HG03025 (cell line): ENCODE data around the gene CEP57.

Experiments used
- ATAC-seq: cut with Tn5 transposase; IDR thresholded peaks from one replicate; pipeline ENCODE4 v1.9.1; 2021; ENCODE audit warnings: mild to moderate bottlenecking, moderate library complexity; ENCODE audit not compliant: unreplicated experiment, low FRiP score

CEP57 gene

GRCh38 chr11:95790123-95790932, at the start of gene CEP57:
Gene CEP57 (plus strand): TSS chr11:95790498. CDS start chr11:95790699, 201 bp downstream.
- ATAC-seq, result peak; percentile 71

- no peak for ATAC-seq
These were observed 40.2 kb upstream of the CEP57 start for GRCh38 chr11:95750101-95750500.

- ATAC-seq, result no peak
These were observed 38.8 kb upstream of the CEP57 start for GRCh38 chr11:95751515-95751914.

- ATAC-seq, result no peak
These were observed 29.4 kb upstream of the CEP57 start for GRCh38 chr11:95760941-95761340.

GRCh38 chr11:95762534-95762933, 27.8 kb upstream of the CEP57 start:
- ATAC-seq, result no peak

GRCh38 chr11:95764267-95764898, 25.9 kb upstream of the CEP57 start:
- no peak for ATAC-seq

GRCh38 chr11:95766701-95767100, 23.6 kb upstream of the CEP57 start:
- ATAC-seq, result no peak

- ATAC-seq, result no peak
These were observed 22.8 kb upstream of the CEP57 start for GRCh38 chr11:95767498-95767897.

- no peak for ATAC-seq
These were observed 21.8 kb upstream of the CEP57 start for GRCh38 chr11:95768521-95768920.

- no peak for ATAC-seq
These were observed 13.4 kb upstream of the CEP57 start for GRCh38 chr11:95776859-95777258.

- ATAC-seq, result no peak
These were observed 11.6 kb upstream of the CEP57 start for GRCh38 chr11:95778699-95779098.

GRCh38 chr11:95780544-95780943, 9.8 kb upstream of the CEP57 start:
- ATAC-seq, result no peak

GRCh38 chr11:95788921-95789505, 1.3 kb upstream of the CEP57 start:
- peak; percentile 5 for ATAC-seq

- peak; percentile 71 for ATAC-seq
These were observed 684 bp upstream of the CEP57 start, which contains the start of gene FAM76B for GRCh38 chr11:95789506-95790122. Gene FAM76B (minus strand): TSS chr11:95789782. CDS start chr11:95789478, 304 bp downstream.

GRCh38 chr11:95790933-95791708, 823 bp downstream of the CEP57 start:
- ATAC-seq, result no peak

GRCh38 chr11:95791709-95792033, 1.4 kb downstream of the CEP57 start:
- no peak for ATAC-seq

- ATAC-seq, result no peak
These were observed 1.9 kb downstream of the CEP57 start for GRCh38 chr11:95792200-95792599.

GRCh38 chr11:95792700-95793099, 2.4 kb downstream of the CEP57 start:
- no peak for ATAC-seq

GRCh38 chr11:95793116-95793515, 2.8 kb downstream of the CEP57 start:
- no peak for ATAC-seq

GRCh38 chr11:95794086-95794485, 3.8 kb downstream of the CEP57 start:
- ATAC-seq, result no peak
